CD4-positive, alpha-beta T cell treated with Interleukin-4 for 4 hours (primary cell): ENCODE results near the gene KCNQ1.
A peak's percentile ranks its signal among the peaks of the same experiment; 100 is the strongest.

Source experiments
- DNase-seq: peaks from one replicate; pipeline ENCODE4 v3.0.0-alpha.2; 2020

The KCNQ1 gene

DNA sequence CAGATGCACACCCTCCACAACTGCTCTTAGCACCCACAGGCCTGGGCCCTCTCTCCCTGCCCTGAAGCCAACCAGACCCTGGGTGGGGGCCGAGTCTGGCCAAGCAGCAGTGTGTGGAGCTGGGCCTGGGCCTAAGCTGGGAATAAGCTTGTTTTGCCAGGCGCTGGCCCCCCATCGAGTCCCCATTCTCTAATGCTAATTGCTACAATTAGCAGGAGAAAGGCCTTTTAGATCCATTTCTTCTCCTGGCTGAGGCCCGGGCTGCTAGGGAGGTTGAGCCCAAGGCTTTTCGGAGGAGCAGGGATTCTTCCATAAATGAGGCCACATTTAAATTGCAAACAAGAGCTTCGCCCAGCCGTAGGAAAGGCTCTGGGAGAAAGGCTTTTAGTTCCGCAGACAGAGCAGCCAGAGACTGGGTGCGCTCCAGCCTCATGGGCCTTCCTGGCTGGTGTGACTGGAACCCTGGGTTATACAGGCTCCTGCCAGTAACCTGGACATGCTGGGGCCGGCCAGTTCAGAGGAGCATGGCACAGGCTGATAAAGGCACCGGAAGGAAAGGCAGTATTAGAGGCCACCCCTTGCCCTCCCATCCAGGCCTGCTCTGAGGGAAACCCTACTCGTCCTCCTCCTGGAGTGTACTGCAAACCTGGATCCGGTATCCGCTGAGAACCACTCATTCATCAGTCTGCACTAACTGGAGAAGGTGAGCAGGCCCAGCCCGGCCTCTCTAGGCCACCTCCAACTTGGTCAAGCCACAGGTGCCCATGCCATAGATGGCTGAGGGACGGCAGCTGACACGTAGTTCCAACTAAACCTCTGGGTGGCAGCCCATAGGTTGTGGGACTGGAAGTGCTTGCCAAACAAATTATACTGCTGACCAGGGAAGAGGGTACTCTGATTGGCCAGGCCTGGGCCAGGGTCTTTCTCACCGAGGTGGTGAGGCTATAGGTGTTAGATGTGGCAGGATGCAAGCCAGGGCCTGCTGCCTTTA, 248.8 kb downstream of the KCNQ1 start:
- no peak for DNase-seq

DNA sequence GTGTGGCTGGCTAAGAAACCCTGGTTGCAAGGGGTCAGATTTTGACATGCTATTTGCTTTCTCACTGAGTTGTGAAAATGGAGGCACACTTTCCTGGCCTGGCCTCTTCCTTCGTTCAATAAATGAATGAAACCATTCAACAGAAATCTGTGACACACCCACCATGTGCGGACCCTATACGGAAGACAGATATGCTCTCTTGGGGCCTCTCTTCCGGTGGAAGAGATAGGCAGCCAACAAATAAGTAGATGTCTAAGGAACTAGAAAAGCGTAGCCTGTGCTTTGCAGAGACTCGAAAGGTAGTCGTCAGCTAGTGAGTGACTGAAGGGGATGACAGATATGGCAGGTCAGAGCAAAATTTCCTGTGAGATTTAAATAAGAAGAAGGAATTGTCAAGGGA, 249.7 kb downstream of the KCNQ1 start:
- DNase-seq: no peak

DNA sequence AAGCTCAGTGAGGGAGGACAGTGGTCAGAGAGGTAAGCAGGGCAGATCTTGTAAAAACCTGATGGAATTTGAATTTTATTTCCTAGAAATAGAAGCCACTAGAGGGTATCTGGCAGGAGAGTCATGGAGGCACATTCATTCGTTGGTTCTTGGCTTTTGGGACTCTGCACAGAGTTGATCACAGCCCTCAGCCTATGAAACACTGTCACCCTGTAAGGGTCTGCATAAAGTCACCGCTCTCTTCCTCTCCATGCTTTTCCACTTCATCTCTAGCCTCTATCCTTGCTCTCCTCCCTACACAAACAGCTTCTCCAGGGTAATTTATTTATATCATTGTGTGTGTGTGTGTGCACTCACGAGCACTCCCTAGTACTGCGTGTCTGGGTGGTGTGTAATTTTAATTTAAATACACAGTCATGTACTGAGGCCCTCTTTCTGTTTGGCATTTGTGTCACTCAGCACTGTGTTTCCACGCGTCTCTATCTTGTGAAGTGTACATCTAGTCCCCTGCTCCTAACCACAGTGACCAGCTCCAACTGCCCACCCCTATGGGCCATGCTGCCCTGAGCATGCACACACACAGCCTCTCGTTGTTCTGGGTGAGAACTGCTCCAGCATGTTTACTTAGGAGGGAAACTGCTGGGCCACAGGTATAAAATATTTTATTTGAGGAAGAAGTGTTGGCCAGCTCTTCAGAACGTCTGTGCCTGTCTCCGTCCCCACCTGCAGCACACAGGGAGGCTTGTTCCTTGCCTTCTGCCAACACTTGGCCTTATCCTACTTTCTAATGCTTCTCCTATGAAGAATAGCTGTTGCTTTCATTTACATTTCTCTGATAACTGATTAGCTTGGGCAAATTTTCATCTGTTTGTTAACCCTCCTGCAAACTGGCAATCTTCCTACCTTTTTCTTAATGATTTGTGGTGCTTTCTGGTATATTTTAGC, 250.5 kb downstream of the KCNQ1 start:
- no peak for DNase-seq

DNA sequence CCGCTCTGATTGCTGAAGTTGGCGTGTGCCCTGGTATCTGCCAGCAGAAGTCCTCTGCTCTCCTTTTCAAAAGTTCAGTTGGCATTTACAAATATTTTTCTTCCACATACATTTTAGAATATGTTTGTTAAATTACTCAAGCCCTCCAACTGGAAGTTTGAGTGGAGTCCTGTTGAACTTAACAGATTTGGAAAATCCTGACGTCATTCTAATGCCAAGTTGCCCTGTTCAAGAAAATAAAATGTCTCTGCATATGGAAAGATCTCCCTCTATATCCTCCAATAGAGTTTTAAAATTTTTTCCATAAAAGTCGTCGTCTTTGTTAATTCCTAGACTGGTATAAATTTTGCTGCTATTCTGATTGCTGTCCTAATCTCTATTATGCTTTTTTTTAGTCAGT, 251.6 kb downstream of the KCNQ1 start:
- no peak for DNase-seq

DNA sequence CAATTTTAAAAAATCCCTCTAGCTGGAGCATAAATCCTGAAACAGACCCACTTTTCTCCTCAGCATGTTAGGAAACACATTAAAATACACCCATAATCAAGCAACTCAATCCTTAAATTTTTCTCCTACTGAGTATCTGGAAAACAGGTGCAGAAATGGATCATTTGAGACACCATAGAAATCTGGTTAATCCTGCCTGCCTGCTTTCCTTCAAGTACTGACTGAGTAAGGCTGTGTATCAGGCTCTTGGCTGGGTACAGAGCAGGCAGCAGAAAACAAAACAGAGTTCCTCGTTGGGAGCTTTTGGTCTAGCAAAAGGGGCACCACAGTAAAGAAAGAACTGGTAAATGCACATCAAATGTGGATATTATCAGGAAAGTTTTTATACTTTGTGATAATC, 253.1 kb downstream of the KCNQ1 start:
- no peak for DNase-seq

DNA sequence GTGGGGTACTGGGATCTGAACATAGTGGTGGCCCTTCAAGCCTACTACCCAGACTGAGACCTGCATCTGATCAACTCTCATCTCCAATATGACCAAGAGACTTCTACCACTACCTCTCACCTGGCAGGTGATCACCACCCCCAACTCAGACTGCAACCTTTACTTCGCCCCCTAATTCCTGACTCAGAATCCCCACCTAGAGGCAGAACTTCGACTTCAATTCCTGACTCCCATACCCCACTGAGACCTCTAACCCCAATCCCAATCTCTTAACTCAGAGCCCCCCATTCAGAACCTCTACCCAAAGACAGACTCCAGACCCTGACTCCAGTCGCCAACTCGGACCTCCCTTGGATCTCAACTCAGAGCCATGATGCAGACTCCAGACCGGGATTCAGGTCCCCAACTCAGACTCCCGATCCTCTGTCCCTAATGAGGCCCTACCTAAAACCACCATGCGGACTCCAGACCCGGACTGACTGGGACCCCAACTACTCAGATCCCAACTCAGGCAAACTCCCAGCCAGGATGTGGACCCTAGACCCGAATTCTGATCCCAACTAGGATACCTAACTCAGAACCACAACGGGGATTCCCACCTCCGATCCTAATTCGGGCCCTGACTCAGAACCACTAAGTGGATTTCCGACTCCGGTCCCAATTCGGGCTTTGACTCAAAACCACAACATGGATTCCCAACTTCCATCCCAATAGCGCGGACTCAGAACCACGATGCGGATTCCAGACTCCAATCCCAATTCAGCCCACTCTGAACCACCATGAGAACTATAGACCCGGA, 253.8 kb downstream of the KCNQ1 start:
- no peak for DNase-seq

DNA sequence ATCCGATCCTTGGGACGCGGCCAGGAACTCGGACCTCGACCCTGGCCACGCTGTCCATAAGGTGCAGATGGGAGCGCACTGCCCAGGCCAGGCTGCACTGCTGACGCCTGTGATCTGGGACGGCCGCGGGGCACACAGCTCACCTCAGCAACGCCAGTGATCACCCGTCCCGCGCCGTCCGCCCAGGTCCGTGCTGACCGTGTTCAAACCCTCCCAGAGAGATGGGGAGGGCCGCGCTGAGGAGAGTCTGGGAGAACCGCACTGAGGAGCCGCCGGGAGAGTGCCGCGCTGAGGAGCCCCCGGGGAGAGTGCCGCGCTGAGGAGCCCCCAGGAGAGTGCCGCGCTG, 254.3 kb downstream of the KCNQ1 start:
- DNase-seq: no peak

DNA sequence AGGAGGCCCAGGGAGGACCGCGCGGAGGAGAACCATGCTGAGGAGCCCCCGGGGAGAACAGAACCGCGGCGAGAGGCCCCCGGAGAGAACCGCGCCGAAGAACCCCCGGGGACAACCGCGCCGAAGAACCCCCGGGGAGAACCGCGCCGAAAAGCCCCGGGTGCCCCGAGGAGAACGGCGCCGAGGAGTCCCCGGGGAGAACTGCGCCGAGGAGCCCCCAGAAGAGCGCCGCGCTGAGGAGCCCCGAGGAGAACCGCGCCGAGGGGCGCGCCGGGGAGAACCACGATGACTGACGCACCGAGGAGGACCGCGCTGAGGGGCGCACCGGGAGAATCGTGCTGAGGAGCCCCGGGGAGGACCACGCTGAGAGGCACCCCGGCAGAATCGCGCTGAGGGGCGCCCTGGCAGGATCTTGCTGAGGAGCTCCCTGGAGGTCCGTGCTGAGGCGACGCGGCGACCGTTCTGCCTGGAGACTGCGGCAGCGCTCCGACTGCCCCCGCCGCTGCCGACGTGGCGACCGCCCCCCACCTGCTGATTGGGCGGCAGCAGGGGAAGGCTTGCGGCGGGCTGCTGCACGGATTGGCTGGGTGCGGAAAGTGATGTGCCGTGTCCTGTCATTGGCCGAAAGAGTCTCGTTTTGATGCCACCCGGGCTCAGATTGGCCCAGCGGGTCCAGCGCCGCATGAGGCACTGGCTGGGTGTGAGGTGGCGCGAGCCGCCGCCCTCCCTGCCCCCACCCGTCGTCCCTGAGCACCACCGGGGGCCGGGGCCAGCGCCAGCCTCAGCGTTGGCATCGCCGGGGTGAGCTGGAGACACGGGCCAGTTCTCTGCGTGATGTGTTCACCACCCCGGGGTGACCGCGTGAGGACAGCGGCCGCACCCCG, 255.0 kb downstream of the KCNQ1 start, which contains the start of gene KCNQ1OT1:
TSS of gene KCNQ1OT1 (minus strand) at position 464 of the 884 bp plus-strand sequence.
- DNase-seq: peak; percentile 91

DNA sequence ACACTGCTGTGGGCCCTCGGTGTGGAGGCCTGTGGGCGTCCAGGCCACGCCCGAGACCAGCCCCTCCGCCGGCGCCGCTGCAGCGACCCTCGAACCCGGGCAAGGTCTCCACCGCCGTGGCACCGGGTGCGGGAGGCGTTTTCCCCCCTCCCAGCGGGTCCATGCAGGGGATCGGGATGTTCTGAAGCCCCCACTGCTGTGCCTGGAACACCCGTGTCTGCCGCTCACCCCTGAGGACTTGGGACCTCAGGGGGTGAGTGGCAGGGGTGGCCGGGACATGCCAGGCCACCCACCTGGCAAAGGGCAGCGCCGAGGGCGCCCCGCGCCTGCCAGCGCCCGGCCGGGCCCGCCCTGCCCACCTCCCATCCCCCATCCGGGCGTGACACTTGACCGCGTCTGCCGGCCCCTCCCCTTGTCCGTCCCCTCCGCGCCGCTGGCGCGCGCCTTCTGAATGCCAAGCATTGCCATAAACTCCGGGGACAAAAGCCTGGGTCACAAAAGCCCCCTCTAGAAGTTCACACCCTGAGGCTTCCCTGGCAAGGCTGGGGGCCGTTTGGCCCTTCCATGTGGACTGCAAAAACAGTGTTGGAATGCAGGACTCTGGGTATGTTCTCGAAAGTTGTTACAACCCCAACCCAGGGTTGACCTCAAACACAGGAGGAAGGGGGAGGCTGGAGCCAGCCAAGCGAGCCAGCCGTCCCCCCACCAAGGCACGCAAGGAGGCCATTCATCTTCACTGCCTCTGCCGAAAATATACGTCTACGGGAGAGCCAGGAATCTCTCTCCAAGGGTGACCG, 255.8 kb downstream of the KCNQ1 start:
- peak; percentile 11 for DNase-seq

DNA sequence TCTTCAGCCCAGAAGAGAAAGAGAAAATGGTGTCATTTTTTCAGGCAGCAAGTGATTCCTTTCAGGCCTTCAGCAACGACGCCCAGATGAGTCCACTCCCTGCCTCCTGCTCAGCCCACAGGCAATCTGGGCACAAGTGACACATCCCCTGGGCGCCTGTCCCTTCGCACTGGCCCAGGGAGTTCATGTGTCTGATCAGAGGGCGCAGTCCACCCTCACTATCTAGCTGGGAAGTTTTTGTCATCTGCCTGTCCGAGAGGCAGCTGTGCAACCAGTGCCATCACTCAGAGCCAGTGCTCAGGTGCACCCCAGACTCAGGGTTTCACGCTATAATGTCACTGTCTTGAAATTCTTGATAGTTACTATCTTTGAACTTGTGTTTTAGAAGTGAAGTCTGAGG, 256.4 kb downstream of the KCNQ1 start:
- no peak for DNase-seq

DNA sequence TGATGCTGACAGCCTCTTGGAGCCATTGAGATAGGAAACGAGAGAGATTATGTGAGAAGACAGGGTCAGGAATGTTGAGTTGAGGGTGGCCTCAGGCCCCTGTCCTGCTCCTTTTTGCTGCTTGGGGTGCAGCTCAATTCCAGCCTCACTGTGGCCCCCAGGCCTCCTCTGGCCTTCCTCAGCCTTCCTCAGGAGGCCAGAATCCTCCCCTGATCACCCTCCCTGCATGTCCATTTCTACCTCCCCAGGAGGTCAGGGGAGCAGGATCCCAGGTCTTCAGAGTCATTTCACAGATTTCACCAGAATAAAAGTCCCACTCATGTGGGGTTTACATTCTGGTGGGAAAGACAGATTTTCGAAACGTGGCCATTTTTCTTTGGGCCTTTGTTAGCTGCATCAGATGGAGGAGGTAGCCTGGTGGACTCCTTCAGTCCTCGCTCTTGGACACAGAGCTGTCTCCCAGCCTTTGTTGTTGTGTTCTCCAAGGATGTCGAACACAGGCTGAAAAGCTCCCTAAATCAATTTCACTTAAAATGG, 257.2 kb downstream of the KCNQ1 start:
- no peak for DNase-seq

DNA sequence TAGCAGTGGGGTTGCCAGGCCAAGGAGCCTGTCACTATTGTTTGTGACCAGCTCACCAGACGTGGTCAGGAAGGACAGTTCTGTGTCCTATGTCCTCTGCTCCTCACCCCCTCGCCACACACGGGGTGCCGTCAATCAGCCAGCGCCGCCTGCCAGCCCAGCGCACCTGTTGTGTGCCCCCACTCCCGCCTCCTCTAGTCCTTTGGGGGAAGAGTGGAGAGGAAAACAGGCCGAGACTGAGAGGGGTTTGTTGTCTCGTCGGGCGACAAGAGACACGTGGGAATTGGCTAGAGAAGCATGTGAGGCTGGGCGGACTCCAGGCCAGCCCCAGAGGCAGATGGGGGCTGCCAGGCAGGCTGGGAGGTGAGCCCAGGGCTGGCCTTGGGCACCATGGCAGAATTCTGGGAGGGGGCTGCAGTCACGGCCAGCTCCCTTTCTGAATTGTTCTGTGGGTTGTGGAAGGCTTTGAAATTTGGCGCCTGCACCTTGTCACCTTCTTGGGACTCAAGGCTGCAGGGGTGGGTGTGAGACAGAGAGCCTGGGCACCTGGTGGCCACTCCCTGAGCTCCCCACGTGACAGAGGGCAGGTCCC, 258.1 kb downstream of the KCNQ1 start:
- no peak for DNase-seq

DNA sequence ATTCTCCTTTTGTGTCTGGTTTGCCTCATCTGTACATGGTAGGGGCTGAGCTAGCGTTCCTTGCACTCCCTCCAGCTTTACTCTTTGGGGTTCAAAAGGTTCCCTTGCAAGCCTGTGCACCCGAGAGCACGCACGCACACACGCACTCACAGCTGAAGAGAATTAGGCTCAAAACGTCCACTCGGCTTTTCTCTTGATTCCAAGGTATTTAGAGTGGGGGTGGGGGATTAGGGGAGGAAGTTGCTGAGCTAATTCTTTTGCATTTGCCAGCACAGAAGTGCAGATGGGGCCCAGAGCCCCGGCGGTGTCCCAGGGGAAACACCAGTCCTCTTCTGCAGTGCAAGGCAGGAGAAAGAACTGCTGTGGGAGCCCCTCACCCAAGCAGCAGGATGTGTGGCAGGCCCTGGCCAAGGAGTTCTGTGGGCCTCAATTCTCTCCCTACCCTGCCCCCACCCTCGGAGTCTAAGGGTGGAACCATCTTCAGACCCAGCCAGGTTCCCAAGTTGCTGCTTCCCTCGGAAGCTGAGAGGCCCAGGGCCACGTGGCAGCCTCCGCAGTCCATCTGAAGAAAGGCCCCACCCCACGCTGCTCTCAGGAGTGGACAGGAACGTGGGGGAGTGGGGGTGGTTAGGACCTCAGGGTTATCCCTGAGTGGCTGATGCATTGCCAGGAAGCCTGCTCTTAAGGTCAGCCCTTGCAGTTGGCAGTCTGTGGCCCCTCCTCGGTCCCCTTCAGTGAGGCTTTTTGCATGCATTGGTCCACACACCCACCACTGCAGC, 258.7 kb downstream of the KCNQ1 start:
- DNase-seq: no peak

DNA sequence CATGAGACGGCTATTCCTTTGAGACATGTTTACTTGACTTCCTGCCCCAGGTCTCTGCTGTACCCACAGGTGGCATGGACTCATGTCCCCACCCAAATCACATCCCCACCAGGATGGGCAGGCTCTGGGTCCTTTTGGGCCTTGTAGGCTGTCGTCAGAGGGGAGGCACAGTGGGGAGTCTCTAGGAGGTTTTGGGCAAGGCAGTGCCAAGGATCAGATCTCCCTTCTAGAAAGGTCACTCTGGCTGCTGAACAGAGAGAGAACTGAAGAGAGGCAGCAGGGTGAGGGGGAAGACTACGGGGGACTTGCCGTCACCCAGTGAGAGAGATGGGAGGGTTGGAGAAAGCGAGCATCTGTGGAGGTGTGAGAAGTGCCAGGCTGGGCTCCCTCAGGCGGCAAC, 259.5 kb downstream of the KCNQ1 start:
- DNase-seq: no peak

DNA sequence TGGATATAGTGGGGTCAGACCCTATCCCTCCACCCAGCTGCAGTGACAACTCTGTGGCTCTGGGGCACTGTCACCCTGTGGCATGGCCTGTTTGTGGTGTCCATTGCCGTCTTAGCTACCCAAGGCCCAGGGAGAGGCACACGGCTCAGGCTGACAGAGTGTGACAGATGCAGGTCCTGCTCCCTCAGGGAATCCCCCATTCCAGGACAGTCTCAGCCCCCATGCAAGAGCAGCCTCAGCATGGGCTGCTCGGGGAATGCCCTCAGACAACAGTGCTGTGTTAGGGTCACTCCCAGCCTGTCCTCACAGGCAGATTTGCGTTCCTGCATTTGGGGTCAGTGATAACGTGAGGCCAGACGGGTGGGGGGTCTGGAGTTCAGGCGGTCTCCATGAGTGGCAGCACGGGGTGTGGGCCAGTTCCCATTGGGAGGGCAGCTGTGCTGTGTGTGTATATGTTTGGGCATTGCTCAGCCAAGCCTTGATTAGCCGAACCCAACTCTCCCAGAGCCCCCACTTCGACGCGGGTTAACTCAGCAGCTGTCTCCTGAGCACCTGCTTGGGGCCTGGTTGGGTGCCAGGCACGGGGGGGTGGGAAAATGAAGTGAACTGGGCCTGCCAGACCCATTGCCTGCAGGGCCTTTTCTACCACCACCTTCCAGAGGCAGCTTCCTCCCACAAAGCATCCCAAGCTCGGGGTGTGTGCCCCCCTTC, 260.2 kb downstream of the KCNQ1 start:
- DNase-seq: no peak

DNA sequence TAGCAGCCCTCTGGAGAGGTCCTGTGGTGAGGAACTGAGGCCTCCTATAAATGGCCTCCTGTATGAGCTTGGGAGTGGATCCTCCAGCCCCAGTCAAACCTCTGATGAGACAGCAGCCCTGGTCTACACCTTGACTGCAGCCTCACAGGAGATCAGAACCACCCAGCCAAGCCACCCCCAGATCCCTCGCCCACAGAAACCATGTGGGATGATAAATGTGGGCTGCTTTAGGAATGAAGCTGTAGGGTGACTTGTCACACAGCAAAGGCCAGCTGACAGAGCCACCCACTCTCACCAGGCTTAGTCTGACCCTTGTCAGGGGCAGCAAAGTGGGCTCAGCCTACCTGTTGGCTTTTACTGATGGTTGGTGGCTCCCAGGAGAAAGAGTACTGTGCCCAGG, 261.5 kb downstream of the KCNQ1 start:
- DNase-seq: no peak

DNA sequence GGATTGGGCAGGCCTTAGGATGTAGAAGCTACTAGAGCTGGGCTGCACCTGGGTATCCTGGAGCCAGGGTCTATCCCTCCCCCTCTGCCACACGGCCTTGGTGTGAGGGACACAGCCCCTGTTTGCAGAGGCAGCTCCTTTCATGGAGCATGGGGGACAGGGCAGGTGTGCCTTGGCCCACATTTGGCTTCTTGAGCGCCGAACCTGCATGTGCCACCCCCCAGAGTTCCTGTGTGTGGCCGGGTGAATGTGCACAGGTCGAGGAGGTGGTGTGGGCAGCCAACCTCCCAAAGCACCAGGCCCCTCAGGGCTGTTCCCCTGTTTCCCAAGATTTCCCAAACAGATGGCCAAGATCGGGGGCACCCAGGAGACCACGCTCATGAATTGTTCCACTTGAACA, 262.9 kb downstream of the KCNQ1 start:
- DNase-seq: no peak

DNA sequence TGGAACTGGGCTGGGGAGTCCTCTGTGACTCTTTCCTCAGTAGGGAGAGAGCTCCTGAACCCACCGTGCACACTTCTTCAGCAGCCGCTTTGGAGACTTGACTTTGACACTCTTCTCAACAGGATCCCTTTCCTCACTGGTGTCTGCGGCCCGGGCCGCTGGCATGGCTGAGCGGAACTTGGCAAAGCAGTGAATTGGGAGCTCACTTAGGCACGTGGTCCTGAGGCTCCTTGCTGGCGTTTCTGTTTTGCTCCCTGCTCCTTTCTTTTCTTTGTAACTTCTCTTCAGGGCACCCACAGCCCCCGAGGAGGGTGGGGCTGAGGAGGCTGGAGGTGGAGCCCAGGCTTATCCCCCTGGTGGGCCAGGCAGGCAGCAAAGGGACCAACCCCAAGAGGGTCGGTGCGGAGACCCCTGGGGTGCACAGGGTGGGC, 263.4 kb downstream of the KCNQ1 start:
- DNase-seq: no peak
